Liver (tissue), 3 donors: ENCODE data around the gene IRAG1.

ENCODE experiments used
- EGR1 ChIP-seq, 2 donors: IDR thresholded peaks; 2 replicates each; pipeline ENCODE4 v1.6.1; 2016 to 2018; ENCODE audit warnings: antibody characterized with exemption in 2 of 2, low read depth in 2 of 2
- FOXA1 ChIP-seq: IDR thresholded peaks from 2 replicates; pipeline ENCODE4 v1.6.1; 2016; ENCODE audit warnings: antibody characterized with exemption
- TF ChIP-seq, protein P1 (sequence below): fragments of 150-350 bp; IDR thresholded peaks from 2 replicates; pipeline ENCODE4 v1.5.1; 2017; ENCODE audit warnings: improper control_type of control experiment, low read depth, low read length; ENCODE audit not compliant: missing input control
- TF ChIP-seq, protein P2 (sequence below): IDR thresholded peaks from 2 replicates; pipeline ENCODE4 v1.6.1; 2016; ENCODE audit warnings: antibody characterized with exemption, mild to moderate bottlenecking
- donor health status: healthy.
- donor health status: healthy.

DNA sequence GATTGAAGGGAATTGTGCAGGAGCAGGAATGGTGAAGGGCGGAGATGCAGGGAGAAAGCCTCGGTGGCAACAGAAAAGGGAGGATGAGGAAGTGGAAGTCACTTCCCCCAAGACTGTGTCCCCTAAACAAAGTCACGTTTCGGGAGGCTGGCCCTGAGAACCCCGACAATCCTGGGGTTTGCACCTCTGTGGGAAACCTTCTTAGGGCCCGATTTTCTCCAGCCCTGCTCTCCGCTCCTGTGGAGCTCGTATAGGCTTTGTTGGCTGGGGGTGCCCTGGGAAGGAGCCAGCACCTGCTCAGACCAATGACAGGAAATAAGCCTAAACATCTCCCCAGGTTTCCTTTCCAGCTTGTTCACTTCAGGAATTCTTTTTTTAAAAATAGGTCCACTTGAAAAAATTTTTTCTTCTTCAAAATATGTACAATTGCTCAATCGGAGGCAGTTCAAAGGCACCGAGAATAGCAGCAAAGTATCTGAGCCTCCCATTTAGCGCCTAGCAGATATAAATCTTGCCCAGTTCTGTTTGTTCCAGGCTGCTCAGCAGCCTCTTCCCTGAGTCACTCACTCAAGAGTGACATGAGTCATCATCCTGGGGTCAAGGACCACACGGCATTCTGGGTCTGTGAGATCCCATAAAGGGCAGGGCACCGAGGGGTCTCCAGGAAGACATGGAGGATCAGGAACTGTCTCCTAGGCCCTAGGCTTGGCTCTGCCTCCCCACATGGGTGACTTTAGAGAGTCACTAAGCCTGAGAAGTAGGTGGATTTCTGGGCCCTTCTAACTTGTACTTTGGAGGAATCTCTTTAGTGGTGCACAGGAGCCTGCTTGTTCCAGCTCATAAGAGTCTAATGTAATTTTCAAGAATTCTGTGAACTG is 34.0 kb downstream of the IRAG1 start:
- TF ChIP-seq, protein P1, sequence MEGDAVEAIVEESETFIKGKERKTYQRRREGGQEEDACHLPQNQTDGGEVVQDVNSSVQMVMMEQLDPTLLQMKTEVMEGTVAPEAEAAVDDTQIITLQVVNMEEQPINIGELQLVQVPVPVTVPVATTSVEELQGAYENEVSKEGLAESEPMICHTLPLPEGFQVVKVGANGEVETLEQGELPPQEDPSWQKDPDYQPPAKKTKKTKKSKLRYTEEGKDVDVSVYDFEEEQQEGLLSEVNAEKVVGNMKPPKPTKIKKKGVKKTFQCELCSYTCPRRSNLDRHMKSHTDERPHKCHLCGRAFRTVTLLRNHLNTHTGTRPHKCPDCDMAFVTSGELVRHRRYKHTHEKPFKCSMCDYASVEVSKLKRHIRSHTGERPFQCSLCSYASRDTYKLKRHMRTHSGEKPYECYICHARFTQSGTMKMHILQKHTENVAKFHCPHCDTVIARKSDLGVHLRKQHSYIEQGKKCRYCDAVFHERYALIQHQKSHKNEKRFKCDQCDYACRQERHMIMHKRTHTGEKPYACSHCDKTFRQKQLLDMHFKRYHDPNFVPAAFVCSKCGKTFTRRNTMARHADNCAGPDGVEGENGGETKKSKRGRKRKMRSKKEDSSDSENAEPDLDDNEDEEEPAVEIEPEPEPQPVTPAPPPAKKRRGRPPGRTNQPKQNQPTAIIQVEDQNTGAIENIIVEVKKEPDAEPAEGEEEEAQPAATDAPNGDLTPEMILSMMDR: no peak
- TF ChIP-seq FOXA1 (no peak), EGR1 (IDR thresholded peaks at IDR 0.05; ENCODE audit: low read depth in 2 of 2) (no peak)
- TF ChIP-seq, protein P2, sequence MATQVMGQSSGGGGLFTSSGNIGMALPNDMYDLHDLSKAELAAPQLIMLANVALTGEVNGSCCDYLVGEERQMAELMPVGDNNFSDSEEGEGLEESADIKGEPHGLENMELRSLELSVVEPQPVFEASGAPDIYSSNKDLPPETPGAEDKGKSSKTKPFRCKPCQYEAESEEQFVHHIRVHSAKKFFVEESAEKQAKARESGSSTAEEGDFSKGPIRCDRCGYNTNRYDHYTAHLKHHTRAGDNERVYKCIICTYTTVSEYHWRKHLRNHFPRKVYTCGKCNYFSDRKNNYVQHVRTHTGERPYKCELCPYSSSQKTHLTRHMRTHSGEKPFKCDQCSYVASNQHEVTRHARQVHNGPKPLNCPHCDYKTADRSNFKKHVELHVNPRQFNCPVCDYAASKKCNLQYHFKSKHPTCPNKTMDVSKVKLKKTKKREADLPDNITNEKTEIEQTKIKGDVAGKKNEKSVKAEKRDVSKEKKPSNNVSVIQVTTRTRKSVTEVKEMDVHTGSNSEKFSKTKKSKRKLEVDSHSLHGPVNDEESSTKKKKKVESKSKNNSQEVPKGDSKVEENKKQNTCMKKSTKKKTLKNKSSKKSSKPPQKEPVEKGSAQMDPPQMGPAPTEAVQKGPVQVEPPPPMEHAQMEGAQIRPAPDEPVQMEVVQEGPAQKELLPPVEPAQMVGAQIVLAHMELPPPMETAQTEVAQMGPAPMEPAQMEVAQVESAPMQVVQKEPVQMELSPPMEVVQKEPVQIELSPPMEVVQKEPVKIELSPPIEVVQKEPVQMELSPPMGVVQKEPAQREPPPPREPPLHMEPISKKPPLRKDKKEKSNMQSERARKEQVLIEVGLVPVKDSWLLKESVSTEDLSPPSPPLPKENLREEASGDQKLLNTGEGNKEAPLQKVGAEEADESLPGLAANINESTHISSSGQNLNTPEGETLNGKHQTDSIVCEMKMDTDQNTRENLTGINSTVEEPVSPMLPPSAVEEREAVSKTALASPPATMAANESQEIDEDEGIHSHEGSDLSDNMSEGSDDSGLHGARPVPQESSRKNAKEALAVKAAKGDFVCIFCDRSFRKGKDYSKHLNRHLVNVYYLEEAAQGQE: no peak
